Endothelial cell of hepatic sinusoid (primary cell): Measurements from ENCODE around the gene RBM38.

Experiments used
- in situ Hi-C: cut with HindIII; loops from 2 replicates; pipeline ENCODE4 v1.10.0; 2017; ENCODE audit warnings: low sequenced_read_pairs

The RBM38 gene

GRCh38 chr20:57402206-57403125, 11.3 kb downstream of the RBM38 start:
- in situ Hi-C loops, result no loop called here

- in situ Hi-C loops, result no loop called here
Measured at GRCh38 chr20:57403216-57403615, 12.0 kb downstream of the RBM38 start.

GRCh38 chr20:57404006-57404405, 12.8 kb downstream of the RBM38 start:
- in situ Hi-C loops, result no loop called here

- in situ Hi-C loops, result no loop called here
Measured at GRCh38 chr20:57404419-57405072, 13.3 kb downstream of the RBM38 start.

GRCh38 chr20:57405236-57406016, 14.2 kb downstream of the RBM38 start:
- in situ Hi-C loops, result no loop called here

- in situ Hi-C loops, result no loop called here
Measured at GRCh38 chr20:57407541-57407956, 16.4 kb downstream of the RBM38 start.

- in situ Hi-C loops, result no loop called here
Measured at GRCh38 chr20:57408131-57408530, 16.9 kb downstream of the RBM38 start.

- in situ Hi-C loops, result no loop called here
Measured at GRCh38 chr20:57408536-57409233, 17.5 kb downstream of the RBM38 start.

GRCh38 chr20:57409316-57409671, 18.1 kb downstream of the RBM38 start:
- in situ Hi-C loops, result no loop called here

GRCh38 chr20:57409672-57410397, 18.6 kb downstream of the RBM38 start:
- in situ Hi-C loops, result no loop called here

- in situ Hi-C loops, result no loop called here
Measured at GRCh38 chr20:57410398-57410920, 19.3 kb downstream of the RBM38 start.

GRCh38 chr20:57410924-57411323, 19.7 kb downstream of the RBM38 start:
- in situ Hi-C loops, result no loop called here

GRCh38 chr20:57411406-57412283, 20.4 kb downstream of the RBM38 start:
- in situ Hi-C loops, result no loop called here

- in situ Hi-C loops, result no loop called here
Measured at GRCh38 chr20:57412347-57413029, 21.3 kb downstream of the RBM38 start.

GRCh38 chr20:57413986-57414385, 22.8 kb downstream of the RBM38 start:
- in situ Hi-C loops, result no loop called here

GRCh38 chr20:57414867-57415592, 23.8 kb downstream of the RBM38 start:
- in situ Hi-C loops, result no loop called here

- in situ Hi-C loops, result no loop called here
Measured at GRCh38 chr20:57415771-57416170, 24.6 kb downstream of the RBM38 start.
